Nephron progenitor cell (in vitro differentiated cells): ENCODE data around the gene CAPZB.

Experiments used
- DNase-seq: peaks from one replicate; pipeline ENCODE4 v3.0.0; 2021
- H3K27ac Mint-ChIP-seq: 2 replicates; pipeline ENCODE4 v1.8.0; 2021; ENCODE audit warnings: mild to moderate bottlenecking, moderate library complexity, mixed read lengths
- H3K27me3 Mint-ChIP-seq: 2 replicates; pipeline ENCODE4 v1.8.0; 2021; ENCODE audit warnings: mild to moderate bottlenecking, low read depth, mixed read lengths; ENCODE audit not compliant: poor library complexity
- H3K36me3 Mint-ChIP-seq: 2 replicates; pipeline ENCODE4 v1.8.0; 2021; ENCODE audit warnings: low read depth, mixed read lengths
- H3K4me1 Mint-ChIP-seq: 2 replicates; pipeline ENCODE4 v1.8.0; 2021; ENCODE audit warnings: mixed read lengths
- H3K4me3 Mint-ChIP-seq: 2 replicates; pipeline ENCODE4 v1.8.0; 2021; ENCODE audit warnings: mild to moderate bottlenecking, moderate library complexity, mixed read lengths
- H3K9me3 Mint-ChIP-seq: 2 replicates; pipeline ENCODE4 v1.8.0; 2021; ENCODE audit warnings: mild to moderate bottlenecking, moderate library complexity, mixed read lengths
- CTCF ChIP-seq: fragments of 200-600 bp; sonication (generic); IDR thresholded peaks from 2 replicates; pipeline ENCODE4 v1.5.0; 2021; ENCODE audit warnings: antibody characterized with exemption

Gene CAPZB

GRCh38 chr1:19464696-19465095 is 20.6 kb downstream of the CAPZB start:
- peaks cover 22% of the 10 kb centered on the region for H3K36me3 Mint-ChIP-seq
- TF ChIP-seq CTCF = no peak
- H3K9me3 Mint-ChIP-seq = no peaks in the 10 kb centered on the region
- no peaks in the 10 kb centered on the region for H3K27me3 Mint-ChIP-seq
- H3K27ac Mint-ChIP-seq = no peak overlapping the region
- DNase-seq = no peak
- H3K4me3 Mint-ChIP-seq = no peak overlapping the region
- peaks cover 60% of the 10 kb centered on the region for H3K4me1 Mint-ChIP-seq

- H3K4me1 Mint-ChIP-seq = peaks cover 60% of the 10 kb centered on the region
- no peaks in the 10 kb centered on the region for H3K27me3 Mint-ChIP-seq
- no peaks in the 10 kb centered on the region for H3K9me3 Mint-ChIP-seq
- H3K27ac Mint-ChIP-seq = no peak overlapping the region
- no peak for TF ChIP-seq CTCF
- peaks cover 24% of the 10 kb centered on the region for H3K36me3 Mint-ChIP-seq
- no peak for DNase-seq
- H3K4me3 Mint-ChIP-seq = no peak overlapping the region
These were observed 21.9 kb downstream of the CAPZB start for GRCh38 chr1:19463504-19463803.

GRCh38 chr1:19462781-19463503 is 22.4 kb downstream of the CAPZB start:
- H3K27ac Mint-ChIP-seq = no peak overlapping the region
- no peaks in the 10 kb centered on the region for H3K9me3 Mint-ChIP-seq
- no peak for TF ChIP-seq CTCF
- peaks cover 24% of the 10 kb centered on the region for H3K36me3 Mint-ChIP-seq
- no peak for DNase-seq
- no peaks in the 10 kb centered on the region for H3K27me3 Mint-ChIP-seq
- no peak overlapping the region for H3K4me3 Mint-ChIP-seq
- peaks cover 58% of the 10 kb centered on the region for H3K4me1 Mint-ChIP-seq

- H3K27ac Mint-ChIP-seq = no peak overlapping the region
- DNase-seq = no peak
- peaks cover 24% of the 10 kb centered on the region for H3K36me3 Mint-ChIP-seq
- peaks cover 59% of the 10 kb centered on the region for H3K4me1 Mint-ChIP-seq
- H3K4me3 Mint-ChIP-seq = no peak overlapping the region
- H3K27me3 Mint-ChIP-seq = no peaks in the 10 kb centered on the region
- TF ChIP-seq CTCF = no peak
- H3K9me3 Mint-ChIP-seq = no peaks in the 10 kb centered on the region
These were observed 24.2 kb downstream of the CAPZB start for GRCh38 chr1:19461220-19461554.

GRCh38 chr1:19460535-19461219 is 24.7 kb downstream of the CAPZB start:
- Mint-ChIP-seq H3K4me3 (no peak overlapping the region), H3K9me3 (no peaks in the 10 kb centered on the region), H3K36me3 (peaks cover 24% of the 10 kb centered on the region), H3K27ac (no peak overlapping the region), H3K4me1 (peaks cover 59% of the 10 kb centered on the region), H3K27me3 (no peaks in the 10 kb centered on the region)
- TF ChIP-seq CTCF = no peak
- no peak for DNase-seq
